CD14-positive monocyte (primary cell): Measurements from ENCODE around the gene SV2B. TPM values are rescaled to one million over a fixed set of nuclear protein-coding genes. Genes with fewer than 3 reads are reported as not detected.
A peak's percentile ranks its signal among the peaks of the same experiment; 100 is the strongest.

Experiments used
- DNase-seq, 3 donors: peaks; one replicate each; pipeline ENCODE4 v3.0.0-alpha.2; 2011 to 2022
- H2AFZ ChIP-seq: 2 replicates; pipeline ENCODE4 v1.6.0; 2012; ENCODE audit warnings: mild to moderate bottlenecking, low read depth, low read length, inconsistent platforms; ENCODE audit not compliant: insufficient read depth, poor library complexity, severe bottlenecking
- H3K27ac ChIP-seq, 2 donors: 1 replicate in 1 of 2; 2 replicates in 1 of 2; pipeline ENCODE4 v1.5.1; 2012 to 2013; ENCODE audit warnings: low read length in 2 of 2, control low read depth in 1 of 2, inconsistent platforms in 1 of 2, low read depth in 1 of 2, mild to moderate bottlenecking in 1 of 2
- H3K27me3 ChIP-seq, 2 donors: one replicate each; pipeline versions ENCODE4 v1.6.0 to v1.6.1; 2011 to 2013; ENCODE audit warnings: low read length in 2 of 2; ENCODE audit not compliant: control insufficient read depth in 2 of 2, insufficient read depth in 2 of 2
- H3K36me3 ChIP-seq, 2 donors: replicated peaks in 1 of 2; 1 replicate in 1 of 2; 2 replicates in 1 of 2; pipeline versions ENCODE4 v1.5.1 to v1.6.1; 2012 to 2013; ENCODE audit warnings: low read length in 2 of 2, control low read depth in 1 of 2, inconsistent platforms in 1 of 2, mild to moderate bottlenecking in 1 of 2; ENCODE audit not compliant: insufficient read depth in 2 of 2, control insufficient read depth in 1 of 2
- H3K4me1 ChIP-seq, 2 donors: 1 replicate in 1 of 2; 2 replicates in 1 of 2; pipeline versions ENCODE4 v1.5.1 to v1.6.1; 2012 to 2013; ENCODE audit warnings: low read length in 2 of 2, control low read depth in 1 of 2, inconsistent platforms in 1 of 2, mild to moderate bottlenecking in 1 of 2, moderate library complexity in 1 of 2; ENCODE audit not compliant: insufficient read depth in 2 of 2, control insufficient read depth in 1 of 2
- H3K4me2 ChIP-seq: replicated peaks from 2 replicates; pipeline ENCODE3; 2012; ENCODE audit warnings: low read length, moderate library complexity, mild to moderate bottlenecking; ENCODE audit not compliant: poor library complexity, severe bottlenecking; ENCODE audit errors: extremely low read depth
- H3K4me3 ChIP-seq, 3 experiments: fragments of 200-600 bp in 1 of 3; sonication (generic) in 1 of 3; replicated peaks in 1 of 3; 1 replicate in 2 of 3; 2 replicates in 1 of 3; pipeline ENCODE4 v1.5.1; 2011 to 2013; ENCODE audit warnings: low read length in 3 of 3, mild to moderate bottlenecking in 3 of 3, control low read depth in 2 of 3, low read depth in 2 of 3, inconsistent platforms in 1 of 3, moderate library complexity in 1 of 3
- H3K79me2 ChIP-seq: 2 replicates; pipeline ENCODE4 v1.6.0; 2012; ENCODE audit warnings: mild to moderate bottlenecking, control low read depth, inconsistent platforms, low read length, moderate library complexity; ENCODE audit not compliant: insufficient read depth
- H3K9ac ChIP-seq: 2 replicates; pipeline ENCODE4 v1.6.0; 2017; ENCODE audit warnings: low read length, mild to moderate bottlenecking; ENCODE audit not compliant: insufficient read depth, poor library complexity, severe bottlenecking
- H3K9me3 ChIP-seq, 2 donors: replicated peaks in 1 of 2; 1 replicate in 1 of 2; 2 replicates in 1 of 2; pipeline versions ENCODE4 v1.5.1 to v1.6.1; 2012 to 2013; ENCODE audit warnings: low read length in 2 of 2, control low read depth in 1 of 2; ENCODE audit not compliant: control insufficient read depth in 1 of 2, insufficient read depth in 1 of 2
- H4K20me1 ChIP-seq: 2 replicates; pipeline ENCODE4 v1.6.0; 2012; ENCODE audit warnings: mild to moderate bottlenecking, low read length, control low read depth, moderate library complexity; ENCODE audit not compliant: insufficient read depth
- H3K27ac Mint-ChIP-seq, 7 donors: one replicate each; pipeline ENCODE4 v1.8.0; 2020; ENCODE audit warnings: mild to moderate bottlenecking in 7 of 7, mixed read lengths in 7 of 7, moderate library complexity in 6 of 7, inconsistent platforms in 2 of 7
- H3K27me3 Mint-ChIP-seq, 3 donors: one replicate each; pipeline ENCODE4 v1.8.0; 2021 to 2022; ENCODE audit warnings: low read depth in 3 of 3, mild to moderate bottlenecking in 3 of 3, mixed read lengths in 3 of 3, moderate library complexity in 3 of 3, inconsistent platforms in 1 of 3
- H3K36me3 Mint-ChIP-seq, 2 donors: one replicate each; pipeline ENCODE4 v1.8.0; 2020; ENCODE audit warnings: mixed read lengths in 2 of 2, inconsistent platforms in 1 of 2, mild to moderate bottlenecking in 1 of 2
- H3K4me1 Mint-ChIP-seq: one replicate; pipeline ENCODE4 v1.8.0; 2020; ENCODE audit warnings: mild to moderate bottlenecking, mixed read lengths
- H3K4me3 Mint-ChIP-seq, 2 donors: one replicate each; pipeline ENCODE4 v1.8.0; 2020; ENCODE audit warnings: mild to moderate bottlenecking in 2 of 2, mixed read lengths in 2 of 2, moderate library complexity in 1 of 2
- H3K9me3 Mint-ChIP-seq, 7 donors: one replicate each; pipeline ENCODE4 v1.8.0; 2020 to 2022; ENCODE audit warnings: mixed read lengths in 7 of 7, mild to moderate bottlenecking in 6 of 7, moderate library complexity in 6 of 7, inconsistent platforms in 2 of 7
- CTCF ChIP-seq: fragments of 200-600 bp; IDR thresholded peaks from one replicate; pipeline ENCODE4 v1.8.0; 2022; ENCODE audit warnings: antibody characterized with exemption, mild to moderate bottlenecking
- WGBS: methylation state at CpG from one replicate; pipeline ENCODE4 v1.1.5; 2013; ENCODE audit warnings: missing lambda C conversion rate; ENCODE audit not compliant: insufficient coverage; 5-methylcytosine and 5-hydroxymethylcytosine counted together
- intact Hi-C, 2 donors: fragments of 100-400 bp; cut with micrococcal nuclease; formaldehyde crosslinking; loops; one replicate each; pipeline versions ENCODE4 v1.15.0 to v1.15.1; 2023
- polyA plus RNA-seq, 3 donors: library from polyadenylated mRNA; depleted of rRNA in 1 of 3; unstranded in 2 of 3; stranded (reverse) in 1 of 3; fragments of 300-500 nt in 2 of 3; fragments of >200 nt in 1 of 3; fragmentation: Illumina TruSeq in 2 of 3; gene quantifications; 1 replicate in 2 of 3; 2 replicates in 1 of 3; pipeline ENCODE4 v1.2.3, GENCODE V29; 2012 to 2021

The SV2B gene
- polyA plus RNA-seq, 3 donors = not detected

GRCh38 chr15:91258415-91258759, 158.3 kb downstream of the SV2B start:
- Histone ChIP-seq H3K27me3 (no peaks in the 10 kb centered on the region), H4K20me1 (no peaks in the 10 kb centered on the region), H3K36me3 (no peaks in the 10 kb centered on the region), H3K4me2 (peak overlapping the region; percentile 2), H3K4me3 (no peak overlapping the region), H3K9me3 (no peaks in the 10 kb centered on the region), H3K79me2 (no peaks in the 10 kb centered on the region), H3K4me1 (peaks cover 59 to 66% of the 10 kb centered on the region in 2 donors), H3K9ac (no peak overlapping the region), H3K27ac (no peak overlapping the region), H2AFZ (no peak overlapping the region)
- Mint-ChIP-seq H3K27ac (no peak overlapping the region), H3K9me3 (peaks cover 0 to 3% (median 0%) of the 10 kb centered on the region in 7 donors), H3K4me1 (peaks cover 53% of the 10 kb centered on the region), H3K4me3 (peak overlapping the region in 1 of 2 donors; percentile 74), H3K27me3 (peaks cover 0 to 2% (median 2%) of the 10 kb centered on the region in 3 donors), H3K36me3 (peaks cover 0 to 2% of the 10 kb centered on the region in 2 donors)
- 0% methylated on average over 5 of the region's 6 CpGs for WGBS
- peak; percentile 41 for TF ChIP-seq CTCF
- intact Hi-C loops = no loop called here
- peak; percentile 65 to 87 (median 74) for DNase-seq

- Histone ChIP-seq H3K27me3 (no peaks in the 10 kb centered on the region), H3K27ac (no peak overlapping the region)
- intact Hi-C loops = no loop called here
Observed at GRCh38 chr15:91259077-91259476, 159.0 kb downstream of the SV2B start.

More at GRCh38 chr15:91259077-91259476, 159.0 kb downstream of the SV2B start:
- Histone ChIP-seq H3K79me2 (no peaks in the 10 kb centered on the region), H3K9me3 (no peaks in the 10 kb centered on the region), H3K4me2 (no peak overlapping the region), H3K4me1 (peaks cover 60 to 66% of the 10 kb centered on the region in 2 donors), H3K4me3 (no peak overlapping the region), H3K9ac (no peak overlapping the region), H4K20me1 (no peaks in the 10 kb centered on the region), H3K36me3 (no peaks in the 10 kb centered on the region), H2AFZ (no peak overlapping the region)
- DNase-seq = no peak
- Mint-ChIP-seq H3K27ac (no peak overlapping the region), H3K36me3 (peaks cover 0 to 2% of the 10 kb centered on the region in 2 donors), H3K27me3 (peaks cover 0 to 2% (median 2%) of the 10 kb centered on the region in 3 donors), H3K9me3 (peaks cover 0 to 2% (median 0%) of the 10 kb centered on the region in 7 donors), H3K4me1 (peaks cover 46% of the 10 kb centered on the region), H3K4me3 (no peak overlapping the region)
- 77% methylated on average over 3 of the region's 3 CpGs for WGBS
- TF ChIP-seq CTCF = no peak
